Kasumi-1 (cell line): ENCODE results near the gene TCF3.
"Not testable (repeated sequence)": the region's sequence is repeated elsewhere in the genome, so short reads cannot be mapped to it uniquely, and the experiment has no call there.

ENCODE experiments used
- DNase-seq, 2 experiments: peaks; one replicate each; lab custom pipeline; 2025; lab: John Stamatoyannopoulos, UW

The TCF3 gene

GRCh38 chr19:1652471-1653299, at the start of gene TCF3:
TCF3 (minus strand) TSS chr19:1652615; CDS start chr19:1650248, 2,367 bp downstream.
- DNase-seq: peak; percentile 95 to 97

GRCh38 chr19:1700733-1701663, 48.6 kb upstream of the TCF3 start:
- DNase-seq: no peak

- no peak for DNase-seq
Measured at GRCh38 chr19:1699998-1700732, 47.8 kb upstream of the TCF3 start.

- DNase-seq: no peak
Measured at GRCh38 chr19:1699386-1699785, 47.0 kb upstream of the TCF3 start.

- DNase-seq: no peak
Measured at GRCh38 chr19:1698636-1699035, 46.2 kb upstream of the TCF3 start.

DNA sequence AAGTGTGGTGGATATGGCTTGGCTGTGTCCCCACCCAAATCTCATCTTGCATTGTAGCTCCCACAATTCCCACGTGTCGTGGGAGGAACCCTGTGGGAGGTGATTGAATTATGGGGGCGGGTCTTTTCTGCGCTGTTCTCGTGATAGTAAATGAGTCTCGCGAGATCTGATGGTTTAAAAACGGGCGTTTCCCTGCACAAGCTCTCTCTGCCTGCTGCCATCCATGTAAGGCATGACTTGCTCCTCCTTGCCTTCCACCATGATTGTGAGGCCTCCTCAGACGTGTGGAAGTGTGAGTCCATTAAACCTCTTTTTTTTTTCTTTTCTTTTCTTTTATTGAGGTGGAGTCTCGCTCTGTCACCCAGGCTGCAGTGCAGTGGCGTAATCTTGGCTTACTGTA, 43.1 kb upstream of the TCF3 start:
- not testable (repeated sequence) for DNase-seq

- no peak for DNase-seq
Measured at GRCh38 chr19:1691589-1692290, 39.3 kb upstream of the TCF3 start.

GRCh38 chr19:1690699-1691307, 38.4 kb upstream of the TCF3 start:
- no peak for DNase-seq

DNA sequence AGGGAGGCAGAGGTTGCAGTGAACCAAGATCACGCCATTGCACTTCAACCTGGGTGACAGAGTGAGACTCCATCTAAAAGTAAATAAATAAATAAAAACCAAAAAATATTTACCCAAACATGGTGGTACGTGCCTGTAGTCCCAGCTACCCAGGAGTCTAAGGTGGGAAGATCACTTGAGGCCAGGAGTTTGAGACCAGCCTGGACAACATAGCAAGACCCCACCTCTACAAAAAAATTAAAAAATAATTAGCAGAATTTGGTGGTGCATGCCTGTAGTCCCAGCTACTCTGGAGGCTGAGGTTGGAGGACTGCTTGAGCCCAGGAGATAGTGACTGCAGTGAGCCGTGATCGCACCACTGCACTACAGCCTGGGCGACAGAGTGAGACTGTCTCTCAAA, 33.4 kb upstream of the TCF3 start:
- DNase-seq: not testable (repeated sequence)

- DNase-seq: no peak
Measured at GRCh38 chr19:1685046-1685445, 32.6 kb upstream of the TCF3 start.

- DNase-seq: no peak
Measured at GRCh38 chr19:1684573-1684912, 32.1 kb upstream of the TCF3 start.

GRCh38 chr19:1683869-1684572, 31.6 kb upstream of the TCF3 start:
- DNase-seq: no peak

DNA sequence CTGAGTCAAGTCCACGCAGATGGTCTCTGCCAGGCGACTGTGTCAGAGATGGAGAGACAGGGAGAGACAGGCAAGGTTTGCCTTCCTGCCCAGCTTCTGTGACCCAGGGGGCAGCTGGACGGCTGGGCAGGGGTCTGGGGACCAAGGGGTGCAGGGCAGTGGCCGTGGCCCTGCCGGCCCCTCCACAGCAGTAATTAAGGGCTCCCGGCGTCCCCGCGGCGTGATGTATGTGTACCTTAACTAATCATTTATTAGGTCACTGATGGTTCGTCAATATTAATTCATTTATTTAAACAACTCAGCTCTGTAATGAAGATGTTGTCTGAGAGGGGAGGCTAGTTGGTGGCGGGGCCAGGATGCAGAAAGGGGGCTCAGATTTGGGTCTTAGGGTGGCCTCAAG, 28.6 kb upstream of the TCF3 start:
- DNase-seq: no peak

- no peak for DNase-seq
Measured at GRCh38 chr19:1678073-1678472, 25.7 kb upstream of the TCF3 start.

- no peak for DNase-seq
Measured at GRCh38 chr19:1676351-1677266, 24.2 kb upstream of the TCF3 start.

GRCh38 chr19:1675633-1676350, 23.4 kb upstream of the TCF3 start:
- DNase-seq: no peak

DNA sequence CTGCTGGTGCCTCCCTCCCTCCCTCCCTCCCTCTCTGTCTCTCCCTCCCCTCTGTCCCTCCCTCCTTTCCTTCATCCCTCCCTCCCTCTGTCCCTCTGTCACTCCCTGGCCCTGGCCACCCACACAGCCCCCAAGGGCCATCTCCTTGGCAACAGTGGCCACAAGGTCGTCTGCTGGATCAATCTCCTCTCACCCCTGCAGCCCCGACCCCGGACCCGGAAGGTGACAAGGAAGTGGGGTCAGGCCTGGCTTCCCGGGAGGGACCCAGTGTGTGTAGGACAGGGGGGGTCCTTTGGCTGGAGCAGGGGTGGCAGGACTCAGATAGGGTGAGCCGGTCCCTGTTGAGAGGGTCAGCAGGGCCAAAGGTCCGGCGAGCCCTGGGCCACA, 21.9 kb upstream of the TCF3 start:
- no peak for DNase-seq

DNA sequence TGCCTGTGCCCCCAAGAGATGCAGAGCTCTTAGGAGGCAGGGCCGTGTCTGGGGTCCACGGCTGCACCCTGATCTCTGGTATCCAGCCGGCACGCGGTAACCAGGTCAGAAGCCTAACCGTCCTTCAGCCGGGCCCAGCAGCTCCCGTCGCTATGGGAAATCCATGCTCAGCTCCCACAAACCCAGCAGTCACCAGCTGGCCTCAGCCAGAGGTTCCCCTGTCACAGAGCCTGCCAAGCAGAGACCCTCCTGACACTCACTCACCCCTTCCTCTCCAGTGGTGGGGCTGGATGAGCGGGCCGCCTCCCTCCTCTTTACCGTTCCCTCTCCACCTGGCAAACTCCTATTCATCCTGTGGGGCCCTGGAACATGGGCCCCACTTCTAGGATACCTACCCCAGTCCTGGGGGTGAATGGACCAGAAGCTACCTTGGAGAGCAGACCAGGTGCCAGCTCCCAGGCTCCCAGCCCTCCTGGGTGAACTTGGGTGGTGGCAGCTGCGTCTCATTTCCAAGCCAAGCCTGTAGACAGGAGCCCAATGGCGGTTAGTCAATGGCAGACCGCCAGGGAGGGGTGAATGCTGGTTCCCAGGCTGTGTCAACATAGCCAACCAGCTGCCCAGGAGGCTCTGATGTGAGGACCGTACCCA, 21.4 kb upstream of the TCF3 start:
- DNase-seq: no peak
